H1 (cell line): ENCODE data around the gene ATP10D. TPM values are rescaled to one million over a fixed set of nuclear protein-coding genes. Genes with fewer than 3 reads are reported as not detected.

Experiments
- CTCF ChIA-PET: fragments of 300-600 bp; sonication (Branson Sonifier 250); formaldehyde crosslinking; loops from one replicate; lab custom pipeline; 2021; ENCODE audit not compliant: partially characterized antibody; lab: Charles Lee
- POLR2A ChIA-PET: fragments of 300-600 bp; sonication (Branson Sonifier 250); formaldehyde crosslinking; loops from one replicate; lab custom pipeline; 2021; ENCODE audit warnings: inconsistent platforms; ENCODE audit not compliant: partially characterized antibody; lab: Charles Lee
- DNase-seq, 2 experiments: peaks; one replicate each; pipeline versions ENCODE4 v3.0.0 to v3.0.0-alpha.2; 2010 to 2022; ENCODE audit warnings: low spot score in 2 of 2, low read depth in 1 of 2, mixed read lengths in 1 of 2
- FAIRE-seq: peaks from 2 replicates; lab custom pipeline; 2011; peaks lifted over from hg19 to GRCh38; lab: Jason Lieb, UNC
- H2AFZ ChIP-seq: 2 replicates; pipeline ENCODE4 v1.8.1; 2012; ENCODE audit warnings: low read length, inconsistent platforms
- H2AK5ac ChIP-seq: 2 replicates; pipeline ENCODE4 v1.6.1; 2013; ENCODE audit warnings: low read depth, low read length
- H2BK120ac ChIP-seq: replicated peaks from 2 replicates; pipeline ENCODE3; 2013; ENCODE audit warnings: low read depth, low read length, inconsistent platforms
- H2BK12ac ChIP-seq: 2 replicates; pipeline ENCODE4 v1.6.1; 2013; ENCODE audit warnings: low read depth, low read length
- H2BK15ac ChIP-seq: 2 replicates; pipeline ENCODE4 v1.6.1; 2013; ENCODE audit warnings: low read length
- H2BK20ac ChIP-seq: 2 replicates; pipeline ENCODE4 v1.6.1; 2013; ENCODE audit warnings: low read length
- H2BK5ac ChIP-seq: 2 replicates; pipeline ENCODE4 v1.6.1; 2013; ENCODE audit warnings: low read depth, low read length
- H3K14ac ChIP-seq: 2 replicates; pipeline ENCODE4 v1.6.1; 2013; ENCODE audit warnings: inconsistent platforms; ENCODE audit not compliant: insufficient read length
- H3K18ac ChIP-seq: 2 replicates; pipeline ENCODE4 v1.6.1; 2013; ENCODE audit warnings: low read length; ENCODE audit errors: extremely low read depth
- H3K23ac ChIP-seq: 2 replicates; pipeline ENCODE4 v1.6.1; 2013; ENCODE audit warnings: inconsistent platforms; ENCODE audit not compliant: insufficient read length
- H3K23me2 ChIP-seq: 2 replicates; pipeline ENCODE4 v1.6.1; 2013; ENCODE audit warnings: low read depth, low read length
- H3K27ac ChIP-seq: 2 replicates; pipeline ENCODE4 v1.6.1; 2011; ENCODE audit warnings: low read depth, low read length, inconsistent platforms
- H3K27me3 ChIP-seq, 4 experiments: replicated peaks in 1 of 4; 1 replicate in 1 of 4; 2 replicates in 3 of 4; pipeline versions ENCODE4 v1.6.1 to v1.8.1; 2011 to 2013; ENCODE audit warnings: low read length in 3 of 4, mild to moderate bottlenecking in 3 of 4, inconsistent platforms in 2 of 4, mixed read lengths in 2 of 4, moderate library complexity in 1 of 4; ENCODE audit not compliant: control insufficient read depth in 3 of 4, insufficient read depth in 3 of 4; ENCODE audit errors: extremely low read depth in 1 of 4
- H3K36me3 ChIP-seq, 4 experiments: 2 replicates each; pipeline versions ENCODE4 v1.6.1 to v1.8.1; 2011 to 2013; ENCODE audit warnings: mild to moderate bottlenecking in 4 of 4, low read length in 3 of 4, moderate library complexity in 2 of 4, control low read depth in 1 of 4, inconsistent platforms in 1 of 4; ENCODE audit not compliant: insufficient read depth in 4 of 4, control insufficient read depth in 2 of 4
- H3K4ac ChIP-seq: replicated peaks from 2 replicates; pipeline ENCODE3; 2013; ENCODE audit warnings: low read length, low read depth, mixed read lengths, inconsistent platforms; ENCODE audit not compliant: insufficient read length
- H3K4me1 ChIP-seq, 4 experiments: replicated peaks in 1 of 4; 1 replicate in 1 of 4; 2 replicates in 3 of 4; pipeline versions ENCODE4 v1.6.1 to v1.8.1; 2011 to 2013; ENCODE audit warnings: low read length in 3 of 4, inconsistent platforms in 2 of 4, mixed read lengths in 1 of 4; ENCODE audit not compliant: insufficient read depth in 4 of 4, control insufficient read depth in 3 of 4
- H3K4me2 ChIP-seq, 2 experiments: 2 replicates each; pipeline versions ENCODE4 v1.6.1 to v1.8.1; 2011 to 2013; ENCODE audit warnings: low read depth in 2 of 2, low read length in 2 of 2, control low read depth in 1 of 2, inconsistent platforms in 1 of 2, mild to moderate bottlenecking in 1 of 2; ENCODE audit not compliant: insufficient read depth in 1 of 2
- H3K4me3 ChIP-seq, 4 experiments: fragments of 200-600, 300-600 bp in 1 of 4; sonication (generic), shearing (Covaris generic), sonication (Bioruptor Twin) in 1 of 4; 2 replicates each; pipeline versions ENCODE4 v1.5.1 to v1.8.1; 2011 to 2016; ENCODE audit warnings: low read length in 4 of 4, low read depth in 3 of 4, control low read depth in 2 of 4, inconsistent platforms in 2 of 4, mild to moderate bottlenecking in 2 of 4, mixed read lengths in 1 of 4, moderate library complexity in 1 of 4; ENCODE audit not compliant: insufficient read depth in 2 of 4; ENCODE audit errors: extremely low read depth in 1 of 4
- H3K56ac ChIP-seq: replicated peaks from 2 replicates; pipeline ENCODE3; 2013; ENCODE audit warnings: low read depth, mild to moderate bottlenecking, mixed read lengths, low read length, inconsistent platforms; ENCODE audit not compliant: insufficient read length
- H3K79me1 ChIP-seq: 2 replicates; pipeline ENCODE4 v1.6.1; 2013; ENCODE audit warnings: low read depth, low read length, control low read depth
- H3K79me2 ChIP-seq, 2 experiments: 2 replicates each; pipeline versions ENCODE4 v1.6.1 to v1.8.1; 2012 to 2013; ENCODE audit warnings: low read length in 2 of 2, mild to moderate bottlenecking in 2 of 2, inconsistent platforms in 1 of 2; ENCODE audit not compliant: insufficient read depth in 2 of 2, control insufficient read depth in 1 of 2
- H3K9ac ChIP-seq, 4 experiments: replicated peaks in 1 of 4; 1 replicate in 1 of 4; 2 replicates in 3 of 4; pipeline versions ENCODE4 v1.6.1 to v1.8.1; 2011 to 2013; ENCODE audit warnings: low read depth in 3 of 4, low read length in 3 of 4, control low read depth in 2 of 4, mild to moderate bottlenecking in 2 of 4, moderate library complexity in 2 of 4, inconsistent platforms in 1 of 4; ENCODE audit errors: extremely low read depth in 1 of 4
- H3K9me3 ChIP-seq, 2 experiments: 2 replicates each; pipeline versions ENCODE4 v1.6.1 to v1.8.1; 2012 to 2013; ENCODE audit warnings: mild to moderate bottlenecking in 2 of 2, moderate library complexity in 2 of 2, control low read depth in 1 of 2, inconsistent platforms in 1 of 2, low read depth in 1 of 2, low read length in 1 of 2, mixed read lengths in 1 of 2; ENCODE audit not compliant: insufficient read depth in 2 of 2
- H4K20me1 ChIP-seq, 2 experiments: replicated peaks in 1 of 2; 2 replicates each; pipeline versions ENCODE3 to v1.8.1; 2011 to 2013; ENCODE audit warnings: inconsistent platforms in 2 of 2, low read length in 2 of 2, mild to moderate bottlenecking in 1 of 2; ENCODE audit not compliant: insufficient read depth in 2 of 2, control insufficient read depth in 1 of 2
- H4K5ac ChIP-seq: 2 replicates; pipeline ENCODE4 v1.6.1; 2013; ENCODE audit warnings: low read length, low read depth, mixed read lengths, inconsistent platforms; ENCODE audit not compliant: insufficient read length
- H4K8ac ChIP-seq: 2 replicates; pipeline ENCODE4 v1.8.0; 2013; ENCODE audit warnings: mild to moderate bottlenecking, moderate library complexity, low read length, inconsistent platforms; ENCODE audit not compliant: insufficient read depth; ENCODE audit errors: extremely low read depth
- H4K91ac ChIP-seq: replicated peaks from 2 replicates; pipeline ENCODE3; 2013; ENCODE audit warnings: low read length, mixed read lengths, inconsistent platforms; ENCODE audit not compliant: insufficient read length
- ASH2L ChIP-seq: fragments of 200-600, 300-600 bp; sonication (generic); IDR thresholded peaks from one replicate; pipeline ENCODE4 v1.7.1; 2017; ENCODE audit warnings: low read length
- ATF3 ChIP-seq: IDR thresholded peaks from 2 replicates; pipeline ENCODE4 v1.6.1; 2011; ENCODE audit warnings: low read depth, mild to moderate bottlenecking, low read length; ENCODE audit not compliant: insufficient read depth
- BACH1 ChIP-seq: IDR thresholded peaks from 2 replicates; pipeline ENCODE4 v1.6.1; 2012; ENCODE audit warnings: low read length, improper control_type of control experiment
- BCL11A ChIP-seq, 2 experiments: IDR thresholded peaks; one replicate each; pipeline ENCODE4 v1.6.1; 2011; ENCODE audit warnings: low read depth in 2 of 2, low read length in 2 of 2, mild to moderate bottlenecking in 2 of 2
- CTBP2 ChIP-seq: IDR thresholded peaks from 2 replicates; pipeline ENCODE4 v1.7.0; 2011; ENCODE audit warnings: borderline replicate concordance, mild to moderate bottlenecking, moderate library complexity, mixed read lengths, low read length; ENCODE audit not compliant: insufficient read depth, insufficient read length
- E2F6 ChIP-seq: IDR thresholded peaks from 2 replicates; pipeline ENCODE4 v1.6.1; 2012; ENCODE audit warnings: inconsistent platforms
- HDAC2 ChIP-seq, 2 experiments: fragments of 300-600 bp in 1 of 2; sonication (generic) in 1 of 2; IDR thresholded peaks; 2 replicates each; pipeline ENCODE4 v1.6.1; 2011 to 2012; ENCODE audit warnings: low read depth in 2 of 2, low read length in 2 of 2, mild to moderate bottlenecking in 2 of 2, moderate library complexity in 2 of 2, borderline replicate concordance in 1 of 2, inconsistent platforms in 1 of 2
- KDM4A ChIP-seq: IDR thresholded peaks from one replicate; pipeline ENCODE4 v1.7.1; 2012; ENCODE audit warnings: low read depth, mild to moderate bottlenecking, moderate library complexity, low read length, inconsistent platforms; ENCODE audit not compliant: severe bottlenecking
- PHF8 ChIP-seq: fragments of 200-600 bp; sonication (generic); conservative IDR thresholded peaks from 2 replicates; pipeline ENCODE4 v1.7.1; 2012; ENCODE audit warnings: low read depth, mild to moderate bottlenecking, inconsistent platforms, low read length, moderate library complexity
- SP4 ChIP-seq: IDR thresholded peaks from 2 replicates; pipeline ENCODE4 v1.6.1; 2012; ENCODE audit warnings: low read length, inconsistent platforms
- SUZ12 ChIP-seq: fragments of 200-600 bp; sonication (generic); IDR thresholded peaks from 2 replicates; pipeline ENCODE4 v1.6.1; 2012; ENCODE audit warnings: mild to moderate bottlenecking, inconsistent platforms, low read length, moderate library complexity, mixed read lengths
- YY1 ChIP-seq: IDR thresholded peaks from 2 replicates; pipeline ENCODE4 v1.6.1; 2011; ENCODE audit warnings: low read depth, mild to moderate bottlenecking, low read length
- WGBS, 2 experiments: shearing (Covaris generic) in 1 of 2; methylation state at CpG; one replicate each; pipeline versions ENCODE4 v1.1.6 to v1.1.7; 2013 to 2015; ENCODE audit warnings: low lambda C conversion rate in 2 of 2, mixed read lengths in 2 of 2, inconsistent platforms in 1 of 2, low coverage in 1 of 2, missing lambda C conversion rate in 1 of 2; ENCODE audit not compliant: insufficient replicate concordance in 2 of 2, insufficient coverage in 1 of 2, insufficient read length in 1 of 2; ENCODE audit errors: extremely low coverage in 1 of 2, missing lambda C conversion rate in 1 of 2; 5-methylcytosine and 5-hydroxymethylcytosine counted together
- polyA plus RNA-seq, 7 experiments: library from polyadenylated mRNA; depleted of rRNA in 3 of 7; stranded (reverse) in 5 of 7; unstranded in 2 of 7; fragments of >200 nt in 5 of 7; fragments of 200-250 nt in 2 of 7; gene quantifications; 1 replicate in 5 of 7; 2 replicates in 1 of 7; 4 replicates in 1 of 7; pipeline versions ENCODE4 v1.2.1 to v1.2.3, GENCODE V29; 2011 to 2013; ENCODE audit warnings: missing spikeins in 2 of 7, mixed read lengths in 2 of 7
- total RNA-seq: library from RNA; stranded (reverse); fragmentation: NEBNext Ultra II Directional; extraction: Animal tissue kit (Norgen Biotek cat#: 25700); gene quantifications from 2 replicates; pipeline ENCODE4 v1.2.1, GENCODE V29; 2021

Gene ATP10D
- total and polyA plus RNA-seq, 2 of the 8 experiments (the other 6 are each of a cell fraction or from before 2014, with no cell fraction given): 2.9 to 5.9 TPM

- Histone ChIP-seq H4K5ac (no peak overlapping the region), H3K4me2 (no peak overlapping the region), H2BK15ac (no peak overlapping the region), H3K36me3 (no peaks in the 10 kb centered on the region), H3K4me1 (peaks cover 0 to 2% (median 0%) of the 10 kb centered on the region in 4 experiments; a peak in 1 of 7 replicates), H2BK120ac (no peak overlapping the region), H2AFZ (no peak overlapping the region), H3K23ac (no peak overlapping the region), H3K79me1 (no peaks in the 10 kb centered on the region), H4K20me1 (no peaks in the 10 kb centered on the region), H3K18ac (no peak overlapping the region), H3K79me2 (no peaks in the 10 kb centered on the region), H2BK12ac (no peak overlapping the region), H3K27ac (no peak overlapping the region), H3K4ac (no peak overlapping the region), H2BK20ac (no peak overlapping the region), H3K56ac (no peak overlapping the region), H4K91ac (no peak overlapping the region), H3K9me3 (no peaks in the 10 kb centered on the region), H2AK5ac (no peak overlapping the region), H3K4me3 (no peak overlapping the region), H4K8ac (no peak overlapping the region), H3K14ac (no peak overlapping the region), H2BK5ac (no peak overlapping the region), H3K23me2 (no peaks in the 10 kb centered on the region), H3K9ac (no peak overlapping the region), H3K27me3 (no peaks in the 10 kb centered on the region)
- FAIRE-seq (no peak), DNase-seq (no peak)
- POLR2A ChIA-PET: no interaction called here
- TF ChIP-seq PHF8: no peak
- TF ChIP-seq SP4: no peak
- no peak for TF ChIP-seq SUZ12
- TF ChIP-seq CTBP2: no peak
- no peak for TF ChIP-seq E2F6
- TF ChIP-seq BACH1: no peak
- no peak for TF ChIP-seq HDAC2 (IDR thresholded peaks at IDR 0.05; ENCODE audit: borderline replicate concordance in 1 of 2, low read depth in 2 of 2, low read length in 2 of 2)
- TF ChIP-seq ATF3: no peak
- TF ChIP-seq ASH2L: no peak
- no peak for TF ChIP-seq KDM4A
- TF ChIP-seq YY1: no peak
- no peak for TF ChIP-seq BCL11A (IDR thresholded peaks at IDR 0.05; ENCODE audit: low read depth in 2 of 2, low read length in 2 of 2)
- 91% methylated on average over 1 of the region's 1 CpG; no CpG with 5 or more reads in 1 of the 2 experiments for WGBS, 2 experiments
- CTCF ChIA-PET: interaction anchor here (0.6 kb wide), 1 partner anchor 372 kb away, joined by 3 read pairs; no protein-coding TSS in a partner anchor
Observed at GRCh38 chr4:47561331-47561730, 76.3 kb downstream of the ATP10D start.
